Measurements from ENCODE around the gene CBX8.

- TF ChIP-seq CTCF (IDR thresholded peaks at IDR 0.05) (no peak), POLR2A (IDR thresholded peaks at IDR 0.05) (no peak), POLR2AphosphoS5 (IDR thresholded peaks at IDR 0.05) (no peak), EP300 (IDR thresholded peaks at IDR 0.05) (no peak)
Observed at GRCh38 chr17:79749156-79749815, 47.6 kb downstream of the CBX8 start.
